ENCODE results near the gene LPAR2.
"Not testable (repeated sequence)": the region's sequence is repeated elsewhere in the genome, so short reads cannot be mapped to it uniquely, and the experiment has no call there.

Gene LPAR2

GRCh38 chr19:19627621-19628500 is at the start of gene LPAR2:
TSS of gene LPAR2 (minus strand) at chr19:19628220. CDS start at chr19:19627275, 945 bp downstream.
- no peak for DNase-seq

DNA sequence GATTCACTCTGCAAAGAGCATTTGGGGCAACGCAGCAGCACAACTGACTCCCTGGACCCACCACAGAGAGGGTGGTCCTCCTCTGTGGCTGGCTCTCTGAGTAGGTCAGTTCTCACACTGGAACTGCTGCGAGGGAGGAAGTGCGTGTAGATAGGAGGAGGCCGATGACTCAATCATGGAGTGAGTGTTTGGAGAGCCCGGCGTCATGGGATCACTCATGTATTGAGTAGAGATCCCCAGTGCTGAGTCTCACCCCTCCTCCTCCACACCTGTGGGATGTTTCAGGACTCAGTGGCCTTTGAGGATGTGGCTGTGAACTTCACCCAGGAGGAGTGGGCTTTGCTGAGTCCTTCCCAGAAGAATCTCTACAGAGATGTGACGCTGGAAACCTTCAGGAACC is 49.6 kb upstream of the LPAR2 start:
- DNase-seq: no peak

GRCh38 chr19:19674315-19674714 is 46.3 kb upstream of the LPAR2 start:
- DNase-seq: no peak

DNA sequence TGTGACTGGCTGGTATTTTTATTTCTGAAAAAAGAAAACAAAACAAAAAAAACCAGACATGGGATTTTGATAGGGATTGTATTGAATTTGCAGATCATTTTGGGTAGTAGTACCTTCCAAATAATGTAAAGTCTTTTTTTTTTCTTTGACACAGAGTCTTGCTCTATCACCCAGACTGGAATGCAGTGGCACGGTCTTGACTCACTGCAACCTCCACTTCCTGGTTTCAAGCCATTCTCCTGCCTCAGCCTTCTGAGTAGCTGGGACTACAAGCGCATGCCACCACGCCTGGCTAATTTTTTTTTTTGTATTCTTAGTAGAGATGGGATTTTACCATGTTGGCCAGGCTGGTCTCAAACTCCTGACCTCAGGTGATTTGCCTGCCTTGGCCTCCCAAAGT is 44.8 kb upstream of the LPAR2 start:
- no peak for DNase-seq

DNA sequence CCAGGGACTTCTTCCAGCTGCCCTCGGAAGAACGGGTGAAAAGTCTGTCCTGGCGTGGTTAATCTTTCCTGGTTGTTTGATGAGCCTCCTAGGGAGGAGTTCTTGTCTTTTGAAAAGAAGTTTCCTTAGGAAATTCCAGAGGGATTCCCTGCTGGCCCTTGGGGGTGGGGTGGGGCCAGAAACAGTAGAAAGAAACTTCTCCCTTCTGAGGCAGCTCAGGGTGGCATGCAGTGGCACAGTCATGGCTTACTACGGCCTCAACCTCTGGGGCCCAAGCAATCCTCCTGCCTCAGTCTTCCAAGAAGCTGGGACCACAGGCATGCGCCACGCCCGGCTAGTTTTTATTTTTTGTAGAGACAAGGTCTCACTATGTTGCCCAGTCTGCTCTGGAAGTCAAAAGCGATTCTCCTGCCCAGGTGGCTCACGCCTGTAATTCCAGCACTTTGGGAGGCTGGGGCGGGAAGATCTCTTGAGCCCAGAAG is 42.1 kb upstream of the LPAR2 start:
- no peak for DNase-seq

DNA sequence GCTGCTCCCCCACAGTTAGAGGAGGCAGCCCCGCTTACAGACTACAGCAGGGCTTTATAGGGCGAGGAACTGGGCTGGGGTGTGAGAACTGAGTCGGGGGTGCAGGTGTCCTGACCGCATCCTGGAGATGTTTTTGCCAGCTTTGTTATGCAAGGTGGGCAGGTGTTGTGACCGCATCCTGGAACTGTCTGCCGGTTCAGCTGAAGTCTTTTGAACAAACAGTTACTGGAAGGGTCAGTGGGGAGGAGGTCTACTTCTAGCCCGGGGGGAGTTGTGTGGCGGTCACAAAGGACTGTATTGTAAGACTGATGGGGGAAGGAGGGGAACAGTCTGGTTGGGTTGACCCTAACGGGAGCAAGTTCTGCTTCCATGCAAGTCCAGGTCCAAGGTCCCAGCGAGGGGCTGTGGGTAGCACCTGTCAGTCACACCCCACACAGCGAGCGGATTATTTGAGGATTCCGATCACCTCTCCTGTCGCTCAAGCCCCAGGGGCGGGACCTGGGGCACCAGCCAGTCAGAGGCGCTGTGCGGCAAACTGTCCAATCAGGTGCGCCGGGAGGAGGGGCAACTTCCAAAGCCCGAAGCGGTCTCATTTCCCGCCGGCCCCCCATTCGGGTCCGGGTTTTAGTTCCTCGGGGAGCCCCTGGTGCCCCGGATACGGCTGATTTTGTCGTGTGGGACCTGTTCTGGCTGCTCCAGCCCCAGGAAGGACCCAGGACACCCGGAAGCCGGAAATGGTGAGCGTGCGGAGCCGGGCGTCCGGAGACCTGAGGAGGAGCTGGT is 40.4 kb upstream of the LPAR2 start, which contains the start of gene ZNF101:
ZNF101 (plus strand) TSS at position 610 of the 783 bp plus-strand sequence; CDS start at position 735, 125 bp downstream.
- peak; percentile 75 for DNase-seq

DNA sequence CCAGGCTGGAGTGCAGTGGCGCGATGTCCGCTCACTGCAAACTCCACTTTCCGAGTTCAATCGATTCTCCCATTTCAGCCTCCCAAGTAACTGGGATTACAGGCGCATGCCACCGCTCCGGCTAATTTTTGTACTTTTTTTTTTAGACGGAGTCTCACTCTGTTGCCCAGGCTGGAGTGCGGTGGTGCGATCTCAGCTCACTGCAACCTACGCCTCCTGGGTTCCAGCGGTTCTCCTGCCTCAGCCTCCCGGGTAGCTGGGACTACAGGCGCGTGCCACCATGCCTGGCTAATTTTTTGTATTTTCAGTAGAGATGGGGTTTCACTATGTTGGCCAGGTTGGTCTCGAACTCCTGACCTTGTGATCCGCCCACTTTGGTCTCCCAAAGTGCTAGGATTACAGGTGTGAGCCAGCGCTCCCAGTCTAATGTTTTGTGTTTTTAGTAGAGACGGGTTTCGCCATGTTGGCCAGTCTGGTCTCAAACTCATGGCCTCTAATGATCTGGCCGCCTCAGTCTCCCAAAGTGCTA is 37.5 kb upstream of the LPAR2 start:
- DNase-seq: not testable (repeated sequence)

- DNase-seq: peak; percentile 85
These were observed 35.5 kb upstream of the LPAR2 start, which contains the start of gene ATP13A1 for GRCh38 chr19:19663256-19664120. TSS of gene ATP13A1 (minus strand) at chr19:19663676. CDS start at chr19:19663666, 10 bp downstream.

- no peak for DNase-seq
These were observed 34.8 kb upstream of the LPAR2 start for GRCh38 chr19:19662871-19663255.

- DNase-seq: no peak
These were observed 34.3 kb upstream of the LPAR2 start for GRCh38 chr19:19662344-19662743.

DNA sequence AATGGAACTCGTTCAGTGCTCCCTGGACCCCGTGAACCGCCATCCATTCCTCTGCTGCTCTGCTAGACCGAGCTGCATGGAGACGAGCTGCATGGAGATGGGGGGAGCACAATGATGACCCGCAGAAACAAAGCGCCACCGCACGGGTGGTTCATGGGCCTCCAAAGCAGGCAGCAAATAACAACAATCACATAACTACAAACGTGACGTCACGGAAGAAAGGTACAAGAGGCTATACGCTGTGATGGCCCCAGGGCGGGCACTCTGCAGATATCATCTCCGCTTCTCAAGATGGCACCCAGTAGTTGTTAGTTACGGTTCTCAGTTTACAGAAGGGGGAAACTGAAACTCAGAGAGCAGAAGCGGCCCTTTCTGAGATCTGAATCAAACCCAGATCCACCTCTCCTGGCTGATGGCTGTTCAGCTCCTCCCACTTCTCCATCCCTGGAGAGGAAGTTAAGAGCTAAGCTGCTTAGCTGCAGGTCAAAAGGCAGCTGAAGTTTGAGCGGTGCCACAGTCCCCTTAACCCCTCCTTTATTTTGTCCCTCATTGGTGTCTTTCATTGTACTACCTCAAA is 33.7 kb upstream of the LPAR2 start:
- no peak for DNase-seq

DNA sequence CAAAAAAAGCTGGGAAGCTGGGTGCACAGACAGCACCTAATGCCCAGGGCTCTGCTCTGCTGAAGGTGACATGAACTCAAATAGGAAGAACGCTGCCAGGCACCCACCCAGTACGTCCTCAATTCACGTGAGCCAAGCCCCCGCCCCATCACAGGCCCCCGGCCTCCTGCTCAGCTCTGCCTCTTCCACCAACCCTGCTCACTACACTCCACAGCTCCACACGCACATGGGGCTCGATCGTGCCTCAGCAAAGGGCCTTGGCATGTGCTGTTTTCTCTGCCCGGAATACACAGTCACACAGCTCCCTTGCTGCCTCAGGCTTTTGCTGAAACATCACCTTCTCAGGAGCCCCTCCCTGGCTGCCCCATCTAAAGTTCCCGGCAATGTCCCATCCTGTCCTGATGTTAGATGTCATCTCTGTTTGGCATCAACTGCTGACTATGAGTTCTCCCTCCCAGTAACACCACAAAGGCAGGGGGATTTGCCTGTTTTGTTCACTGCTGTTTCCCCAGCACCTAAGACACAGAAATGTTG is 33.2 kb upstream of the LPAR2 start:
- no peak for DNase-seq

GRCh38 chr19:19659646-19660245 is 31.7 kb upstream of the LPAR2 start:
- DNase-seq: no peak

DNA sequence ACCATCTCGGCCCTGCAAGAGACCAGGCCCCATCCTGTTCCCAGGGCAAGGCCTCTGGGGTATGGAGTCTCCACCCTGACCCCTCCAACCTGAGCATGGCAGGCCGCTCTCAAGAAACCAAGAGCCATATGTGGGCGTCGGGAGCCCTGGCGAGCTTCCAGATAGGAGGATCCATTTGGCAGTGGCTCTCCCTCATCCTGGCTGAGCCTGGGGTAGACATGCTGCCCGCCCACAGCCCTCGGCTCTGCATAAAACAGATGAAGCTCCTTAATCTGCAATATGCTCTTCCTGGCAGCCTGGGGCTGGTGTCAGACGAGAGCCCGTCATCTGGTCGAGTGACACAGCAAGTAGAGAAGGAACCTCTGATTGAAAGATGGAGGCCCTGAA is 29.4 kb upstream of the LPAR2 start:
- DNase-seq: no peak

DNA sequence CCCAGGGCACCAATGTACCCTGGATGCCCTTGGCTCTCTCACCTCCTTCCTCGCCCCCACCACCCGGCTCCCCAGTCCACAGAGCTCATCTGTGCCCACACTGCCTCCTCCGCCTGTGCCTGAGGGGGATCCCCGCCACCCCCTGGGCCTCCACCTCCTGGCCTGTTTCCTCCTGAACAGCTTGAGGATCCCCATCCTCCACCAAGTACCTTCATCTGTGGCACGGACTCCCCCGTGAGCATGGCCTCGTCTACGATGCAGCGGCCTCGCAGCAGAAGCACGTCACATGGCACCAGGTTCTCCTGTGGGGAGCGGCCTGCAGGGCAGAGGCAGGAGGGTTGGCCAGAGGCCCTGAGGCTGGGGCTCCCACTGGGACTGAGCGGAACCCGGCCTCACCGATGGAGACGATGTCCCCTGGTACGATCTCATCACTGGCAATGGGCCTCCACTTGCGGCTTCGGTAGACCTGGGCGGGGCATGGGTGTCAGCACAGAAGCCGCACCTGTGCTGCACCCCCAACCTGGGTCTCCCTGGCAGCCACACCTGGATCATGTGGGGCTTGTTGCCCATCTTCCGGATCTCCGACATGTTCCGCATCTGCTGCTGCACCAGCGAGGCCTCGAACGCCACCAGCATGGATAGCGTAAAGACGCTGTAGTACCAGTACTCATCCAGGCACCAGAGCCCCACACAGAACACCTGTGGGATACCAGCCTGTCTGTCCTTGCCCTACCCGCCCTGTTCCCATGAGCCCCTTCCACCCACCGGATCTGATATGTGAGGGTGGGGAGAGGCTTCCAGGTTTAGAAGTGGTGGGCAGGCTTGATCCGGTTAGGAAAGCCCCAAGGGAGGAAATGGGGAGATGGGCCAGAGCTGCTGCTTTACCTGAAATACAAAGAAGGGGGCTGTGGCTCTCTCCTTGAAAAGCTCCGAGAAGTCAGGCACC is 28.7 kb upstream of the LPAR2 start:
- DNase-seq: no peak

DNA sequence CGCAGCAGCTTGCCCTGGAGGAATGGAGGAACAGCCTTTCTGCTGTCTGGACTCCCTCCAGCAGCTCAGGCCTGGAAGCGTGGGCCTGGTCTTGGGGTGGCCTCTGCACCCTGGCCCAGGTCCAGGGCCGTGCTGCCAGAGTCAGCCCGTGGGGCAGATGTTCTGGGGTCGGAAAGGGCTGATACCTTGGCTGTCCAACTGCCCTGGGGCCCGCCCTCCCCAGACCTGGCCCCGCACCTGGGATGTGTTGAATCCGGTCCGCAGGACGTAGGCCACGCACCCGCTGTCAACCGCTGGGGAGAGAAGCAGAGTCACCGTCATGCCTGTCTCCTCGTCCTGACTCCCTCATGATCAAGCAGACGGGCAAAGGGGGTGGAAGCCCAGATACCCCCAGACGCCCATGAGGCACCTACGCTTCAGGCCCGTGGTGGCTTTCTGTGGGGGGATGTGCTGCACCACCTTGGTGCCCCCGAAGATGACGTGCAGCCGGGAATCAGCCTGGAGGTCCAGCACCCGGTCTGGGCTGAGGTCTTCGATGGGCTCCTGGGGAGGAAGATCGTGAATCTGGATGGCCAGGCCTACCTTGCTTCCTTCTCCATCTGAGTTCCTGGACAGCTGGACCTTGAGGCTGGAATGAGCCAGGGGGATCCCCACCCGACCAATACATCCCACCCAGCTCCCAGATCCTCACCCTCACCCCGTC is 27.8 kb upstream of the LPAR2 start:
- no peak for DNase-seq

DNA sequence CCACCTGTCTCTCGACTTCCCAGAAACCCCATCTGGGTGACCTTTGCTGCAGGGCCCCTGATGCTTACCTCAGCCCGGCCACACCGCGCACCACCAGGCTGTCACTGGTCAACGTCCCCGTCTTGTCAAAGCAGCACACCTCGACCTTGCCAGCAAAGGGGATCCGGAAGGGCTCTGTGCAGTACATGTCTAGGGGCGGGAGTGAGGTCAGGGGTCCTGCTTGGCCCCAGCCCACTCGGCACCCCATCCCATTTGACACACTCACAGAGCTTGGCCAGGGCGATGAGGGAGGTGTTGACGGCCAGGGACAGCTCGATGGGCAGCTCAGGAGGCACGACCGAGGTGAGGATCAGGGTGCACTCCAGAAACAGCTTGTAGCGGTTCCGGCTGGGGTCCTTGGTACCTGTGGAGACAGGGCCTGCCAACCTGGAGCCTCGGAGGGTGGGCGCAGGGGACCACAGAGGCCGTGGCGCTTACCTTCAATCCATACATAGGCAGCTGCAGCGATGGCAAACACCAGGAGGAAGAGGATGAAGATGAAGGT is 27.1 kb upstream of the LPAR2 start:
- DNase-seq: no peak

DNA sequence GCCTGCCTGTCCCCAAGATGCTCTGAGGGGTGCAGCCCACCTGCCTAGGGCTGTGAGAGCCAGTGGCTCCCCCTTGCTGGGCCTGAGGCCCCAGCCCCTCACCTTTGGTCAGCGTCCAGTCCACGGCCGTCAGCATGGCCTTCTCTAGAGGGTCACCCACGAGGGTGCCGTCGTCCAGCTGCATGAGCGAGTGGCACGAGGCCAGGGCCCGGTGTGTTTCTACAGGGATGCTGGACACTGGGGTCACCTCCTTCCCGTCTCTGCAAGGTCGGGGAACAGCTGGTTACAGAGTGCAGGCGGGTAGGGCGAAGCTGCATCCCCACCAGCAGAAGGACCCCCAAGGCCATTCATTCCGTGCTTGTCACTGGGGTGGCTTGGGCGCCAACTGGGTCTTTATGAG is 26.4 kb upstream of the LPAR2 start:
- no peak for DNase-seq

GRCh38 chr19:19653597-19654147 is 25.7 kb upstream of the LPAR2 start:
- DNase-seq: no peak
